ENCODE data around the gene EMC6. TPM values are rescaled to one million over a fixed set of nuclear protein-coding genes. Genes with fewer than 3 reads are reported as not detected.

Gene EMC6
- total RNA-seq, 1 donor from 2014 or later, result 18.3 TPM

DNA sequence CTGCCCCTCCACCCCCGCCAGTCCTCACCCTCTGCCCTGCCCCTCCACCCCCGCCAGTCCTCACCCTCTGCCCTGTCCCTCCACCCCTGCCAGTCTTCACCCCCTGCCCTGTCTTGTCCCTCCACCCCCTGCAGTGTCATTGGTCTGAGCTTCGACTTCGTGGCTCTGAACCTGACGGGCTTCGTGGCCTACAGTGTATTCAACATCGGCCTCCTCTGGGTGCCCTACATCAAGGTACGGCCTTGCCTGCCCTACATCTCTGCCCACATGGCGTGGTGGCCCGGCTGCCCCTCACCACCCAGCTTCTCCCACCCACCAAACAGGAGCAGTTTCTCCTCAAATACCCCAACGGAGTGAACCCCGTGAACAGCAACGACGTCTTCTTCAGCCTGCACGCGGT, 12.3 kb upstream of the EMC6 start:
- DNase-seq (ENCODE audit: low read depth in 2 of 2), result no peak

DNA sequence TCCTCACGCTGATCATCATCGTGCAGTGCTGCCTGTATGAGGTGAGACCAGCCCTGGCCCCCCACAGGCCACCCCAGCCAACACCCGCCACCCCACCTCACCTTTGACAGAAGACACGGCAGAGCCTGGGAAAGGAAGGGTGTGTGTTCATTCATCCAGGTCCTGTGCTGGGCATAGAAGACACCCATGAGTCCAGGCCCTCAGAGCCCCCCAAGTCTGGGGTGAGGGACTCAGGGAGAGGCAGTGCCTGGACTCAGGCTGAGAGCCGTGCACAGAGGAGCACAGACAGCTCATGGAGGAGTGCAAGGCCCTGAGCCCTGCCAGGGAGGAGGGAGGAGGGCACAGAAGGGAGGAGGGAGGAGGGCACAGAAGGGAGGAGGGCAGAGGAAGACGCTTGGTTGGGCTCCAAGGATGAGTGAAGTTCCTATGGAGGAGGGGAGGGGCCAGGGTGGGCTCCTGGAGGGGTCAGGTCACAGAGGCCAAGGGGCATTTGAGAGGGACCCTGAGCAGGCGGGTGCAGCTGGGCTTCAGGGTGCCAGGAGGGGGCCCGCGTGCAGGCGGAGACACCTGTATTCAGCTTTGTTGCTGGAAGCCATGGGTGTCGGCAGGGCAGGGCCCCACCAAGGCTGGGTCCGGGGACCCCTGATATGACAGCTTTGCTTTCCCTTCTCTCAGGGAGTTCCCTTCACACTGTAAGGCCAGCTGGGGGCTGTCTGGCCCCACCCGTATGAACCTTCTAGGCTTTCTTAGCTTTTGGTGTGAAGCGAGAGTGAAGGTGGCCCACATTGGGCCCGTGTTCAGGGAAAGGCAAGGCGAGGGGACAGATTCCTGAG, 11.6 kb upstream of the EMC6 start:
- no peak for DNase-seq (ENCODE audit: low read depth in 2 of 2)

DNA sequence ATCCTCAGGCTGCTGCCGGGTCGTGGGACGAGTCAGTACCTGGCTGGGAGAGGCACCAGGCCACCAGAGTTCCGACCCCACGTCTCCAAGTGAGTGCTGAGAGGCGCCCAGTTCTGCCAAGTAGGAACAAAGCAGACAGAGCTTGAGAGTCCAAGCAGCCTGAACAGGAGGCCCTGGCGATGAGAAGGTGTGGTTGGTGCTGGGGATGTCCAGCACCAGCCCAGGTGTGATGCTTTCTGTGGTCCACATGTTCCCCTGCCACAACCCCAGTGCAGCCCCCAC, 11.1 kb upstream of the EMC6 start:
- DNase-seq (ENCODE audit: low read depth in 2 of 2), result no peak

DNA sequence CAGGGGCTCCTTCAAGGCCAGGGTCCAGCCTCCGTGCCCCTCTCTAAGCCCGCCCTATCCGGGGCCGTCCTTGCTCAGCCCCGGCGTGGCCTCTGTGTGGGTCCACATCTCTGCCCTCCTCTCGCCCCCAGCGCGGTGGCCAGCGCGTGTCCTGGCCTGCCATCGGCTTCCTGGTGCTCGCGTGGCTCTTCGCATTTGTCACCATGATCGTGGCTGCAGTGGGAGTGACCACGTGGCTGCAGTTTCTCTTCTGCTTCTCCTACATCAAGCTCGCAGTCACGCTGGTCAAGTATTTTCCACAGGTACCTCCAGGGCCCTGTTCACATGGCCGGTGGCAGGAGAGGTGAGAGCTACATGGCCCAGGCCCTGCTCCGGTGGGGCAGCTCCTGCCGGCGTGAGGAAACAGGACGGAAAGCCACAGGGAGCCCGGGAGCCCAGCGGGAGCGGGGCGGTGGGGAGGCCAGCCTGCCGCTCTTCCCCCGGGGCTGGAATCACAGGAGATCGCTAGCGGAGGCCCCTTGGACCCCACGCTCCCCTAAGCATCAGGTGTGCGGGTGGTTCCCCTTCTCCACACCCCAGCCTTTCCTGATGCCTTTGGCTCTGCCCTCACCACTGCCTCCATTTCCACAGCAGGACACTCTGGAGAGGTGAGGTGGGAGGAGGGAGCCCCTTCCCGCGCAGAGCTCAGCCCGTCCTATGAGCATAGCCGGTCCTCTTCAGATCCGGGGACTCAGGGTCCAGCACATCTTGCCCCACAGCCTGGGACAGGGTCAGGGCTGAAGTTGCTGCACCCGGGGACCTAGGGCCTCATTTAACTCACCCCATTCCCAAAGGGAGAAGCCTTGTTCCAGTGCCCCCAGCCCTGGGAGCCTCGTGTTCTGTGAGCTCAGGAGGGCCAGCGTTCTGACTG, 10.5 kb upstream of the EMC6 start:
- no peak for DNase-seq (ENCODE audit: low read depth in 2 of 2)

DNA sequence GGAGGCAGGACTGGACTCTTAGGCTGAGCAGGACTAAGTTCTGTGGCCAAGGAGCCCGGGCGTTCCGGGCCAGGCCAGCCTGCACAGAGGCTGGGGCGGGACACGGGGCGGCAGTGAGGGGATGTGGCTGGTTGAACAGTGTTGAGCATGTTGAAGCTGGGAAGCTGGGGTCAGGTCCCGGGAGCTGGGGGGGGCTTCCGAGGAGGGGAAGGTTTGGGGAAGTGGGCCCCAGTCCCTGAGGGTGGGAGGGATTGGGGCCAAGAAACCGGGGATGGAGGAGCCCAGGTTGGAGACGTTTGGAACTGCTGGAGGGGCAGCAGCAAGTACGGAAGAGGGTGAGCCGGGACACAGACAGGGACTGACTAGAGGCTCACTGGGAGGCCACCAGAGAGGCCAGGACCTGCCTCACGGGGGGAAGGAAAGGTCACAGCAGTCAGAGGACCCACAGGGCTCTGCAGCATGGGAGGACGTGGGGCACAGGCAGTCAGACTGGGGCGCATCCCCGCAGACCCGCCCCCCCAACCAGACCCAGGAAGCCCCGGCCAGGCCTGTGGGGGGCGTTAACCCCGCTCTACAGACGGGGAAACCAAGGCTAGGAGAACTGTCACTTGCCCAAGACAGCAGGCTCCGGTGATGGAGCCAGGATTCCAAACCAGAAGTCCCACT, 9.7 kb upstream of the EMC6 start:
- DNase-seq (ENCODE audit: low read depth in 2 of 2), result no peak

DNA sequence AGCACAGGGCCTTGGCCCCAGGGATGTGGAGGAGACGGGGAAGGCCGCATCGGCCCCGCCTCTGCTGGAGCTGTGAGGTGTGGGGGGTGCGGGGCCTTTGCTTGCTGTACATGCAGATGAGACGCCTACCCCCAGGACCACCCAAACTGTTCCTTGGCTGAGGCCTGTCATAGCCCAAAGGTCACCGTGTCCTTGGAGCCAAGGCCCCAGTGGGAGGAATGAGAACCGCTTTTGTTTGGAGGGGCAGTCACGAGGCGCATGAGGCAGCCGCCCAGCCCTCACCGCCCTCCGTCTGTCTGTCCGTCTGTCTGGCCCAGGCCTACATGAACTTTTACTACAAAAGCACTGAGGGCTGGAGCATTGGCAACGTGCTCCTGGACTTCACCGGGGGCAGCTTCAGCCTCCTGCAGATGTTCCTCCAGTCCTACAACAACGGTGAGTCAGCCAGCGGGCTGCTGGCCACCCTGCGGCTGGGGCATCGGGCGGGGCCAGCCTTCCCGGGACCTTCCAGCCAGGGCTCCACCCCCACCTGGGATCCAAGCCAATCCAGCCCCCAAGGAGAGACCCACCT, 9.0 kb upstream of the EMC6 start:
- peak in 1 of 2 donors; percentile 81 for DNase-seq (ENCODE audit: low read depth in 2 of 2)

DNA sequence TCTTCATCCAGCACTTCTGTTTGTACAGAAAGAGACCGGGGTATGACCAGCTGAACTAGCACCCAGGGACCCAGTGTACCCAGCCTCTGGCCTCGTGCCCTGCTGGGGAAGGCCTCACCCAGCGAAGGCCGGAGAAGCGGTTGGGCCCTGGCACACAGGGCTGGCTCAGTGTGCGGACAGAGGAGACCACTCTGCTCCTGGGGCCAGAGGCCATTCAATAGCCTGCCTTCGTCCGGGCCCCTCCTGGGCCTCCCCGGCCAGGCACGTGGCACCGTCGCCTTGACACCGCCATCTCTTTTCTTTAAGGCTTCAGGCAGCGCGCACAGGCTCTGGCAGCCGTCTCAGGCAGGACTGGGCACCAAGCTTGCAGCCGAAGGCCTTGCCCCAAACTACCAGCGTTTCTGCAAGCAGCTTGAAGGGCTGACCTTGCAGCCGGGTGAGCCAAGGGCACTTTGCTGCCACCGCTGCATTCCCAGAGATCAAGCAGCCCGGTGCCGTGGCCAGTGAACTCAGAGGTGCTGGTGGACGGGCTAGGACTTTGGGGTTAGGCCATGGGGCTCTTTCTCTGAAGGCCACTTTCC, 8.2 kb upstream of the EMC6 start:
- DNase-seq (ENCODE audit: low read depth in 2 of 2), result no peak

DNA sequence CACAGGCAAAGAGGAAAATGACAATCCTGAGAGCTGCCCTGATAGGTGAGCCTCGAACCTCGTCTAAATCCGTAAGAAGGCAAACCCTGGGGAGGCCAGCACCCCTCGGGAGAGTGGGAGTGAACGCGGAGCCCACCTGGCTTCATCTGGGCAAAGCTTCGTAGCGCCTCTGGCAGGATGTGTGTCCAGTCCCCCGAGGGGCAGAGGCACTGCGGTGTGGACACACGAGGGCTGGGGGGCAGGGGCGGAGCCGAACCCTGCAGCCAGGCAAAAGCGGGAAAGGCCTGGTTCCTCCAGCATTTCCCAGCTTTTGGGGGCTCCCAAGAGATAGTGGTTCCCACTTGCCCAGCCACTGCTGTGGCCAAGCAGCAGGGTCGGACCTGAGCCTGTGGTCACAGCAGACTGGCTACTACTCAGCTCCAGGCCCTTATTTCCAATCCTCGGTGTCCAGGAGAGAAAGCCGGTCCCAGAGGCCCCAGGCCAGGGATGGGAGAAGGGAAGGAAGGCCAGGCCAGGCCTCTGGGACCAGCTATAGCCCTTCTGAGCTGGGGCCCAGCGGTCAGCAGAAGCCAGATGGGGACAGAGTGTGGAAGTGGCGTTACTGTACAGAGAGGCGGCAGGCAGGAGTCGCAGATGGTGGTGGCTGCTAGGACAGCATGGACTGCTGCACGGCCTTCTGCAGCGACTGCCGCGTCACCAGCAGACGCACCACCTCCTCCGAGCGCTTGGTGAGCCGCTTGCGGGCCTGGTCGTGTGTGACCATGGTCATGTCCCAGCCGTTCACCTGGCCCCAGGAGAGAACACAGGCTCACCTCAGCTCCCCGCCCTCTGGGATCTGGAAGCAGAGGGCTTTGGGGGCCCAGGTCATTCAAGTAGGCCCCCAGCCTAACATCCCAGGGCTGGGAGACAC, 5.3 kb upstream of the EMC6 start:
- DNase-seq (ENCODE audit: low read depth in 2 of 2), result no peak

DNA sequence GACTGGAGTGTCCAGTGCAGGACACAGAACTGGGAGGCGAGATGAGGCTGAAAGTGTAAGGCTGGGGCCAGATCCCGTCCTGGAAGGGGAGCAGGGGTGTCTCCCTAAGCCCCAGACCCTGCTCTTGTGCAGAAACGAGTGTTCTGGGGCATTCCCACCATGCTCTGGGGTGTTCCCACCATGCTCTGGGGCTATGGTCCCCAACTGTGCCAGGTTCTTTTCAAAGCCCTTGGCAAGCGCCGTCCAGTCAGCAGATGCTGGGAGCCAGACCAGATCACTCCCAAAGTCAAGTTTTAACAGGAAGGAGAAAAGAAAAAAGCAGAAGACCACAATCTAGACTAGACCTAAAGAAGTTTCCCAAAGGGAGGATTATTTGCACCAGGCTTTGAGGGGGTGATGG, 2.8 kb upstream of the EMC6 start:
- no peak for DNase-seq (ENCODE audit: low read depth in 2 of 2)

DNA sequence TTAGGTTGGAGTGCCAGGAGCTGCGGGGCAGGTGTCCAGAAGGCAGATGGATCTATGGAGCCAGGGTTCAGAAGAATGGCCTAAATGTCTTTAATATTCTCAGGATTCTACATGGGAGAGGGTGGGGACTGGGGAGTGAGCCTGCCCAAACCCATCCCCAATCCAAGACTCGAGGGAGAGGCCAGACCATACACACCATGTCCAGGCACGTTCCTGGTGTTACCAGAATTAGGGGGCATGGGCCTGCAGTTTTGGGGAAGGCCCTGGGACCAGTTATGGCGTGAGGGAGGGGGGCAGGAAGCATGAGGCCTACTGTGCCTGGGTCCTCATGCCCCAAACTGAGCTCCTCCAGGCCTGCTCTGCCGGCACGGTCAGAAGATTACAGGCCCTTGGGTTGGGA, 2.1 kb upstream of the EMC6 start:
- DNase-seq (ENCODE audit: low read depth in 2 of 2), result no peak

DNA sequence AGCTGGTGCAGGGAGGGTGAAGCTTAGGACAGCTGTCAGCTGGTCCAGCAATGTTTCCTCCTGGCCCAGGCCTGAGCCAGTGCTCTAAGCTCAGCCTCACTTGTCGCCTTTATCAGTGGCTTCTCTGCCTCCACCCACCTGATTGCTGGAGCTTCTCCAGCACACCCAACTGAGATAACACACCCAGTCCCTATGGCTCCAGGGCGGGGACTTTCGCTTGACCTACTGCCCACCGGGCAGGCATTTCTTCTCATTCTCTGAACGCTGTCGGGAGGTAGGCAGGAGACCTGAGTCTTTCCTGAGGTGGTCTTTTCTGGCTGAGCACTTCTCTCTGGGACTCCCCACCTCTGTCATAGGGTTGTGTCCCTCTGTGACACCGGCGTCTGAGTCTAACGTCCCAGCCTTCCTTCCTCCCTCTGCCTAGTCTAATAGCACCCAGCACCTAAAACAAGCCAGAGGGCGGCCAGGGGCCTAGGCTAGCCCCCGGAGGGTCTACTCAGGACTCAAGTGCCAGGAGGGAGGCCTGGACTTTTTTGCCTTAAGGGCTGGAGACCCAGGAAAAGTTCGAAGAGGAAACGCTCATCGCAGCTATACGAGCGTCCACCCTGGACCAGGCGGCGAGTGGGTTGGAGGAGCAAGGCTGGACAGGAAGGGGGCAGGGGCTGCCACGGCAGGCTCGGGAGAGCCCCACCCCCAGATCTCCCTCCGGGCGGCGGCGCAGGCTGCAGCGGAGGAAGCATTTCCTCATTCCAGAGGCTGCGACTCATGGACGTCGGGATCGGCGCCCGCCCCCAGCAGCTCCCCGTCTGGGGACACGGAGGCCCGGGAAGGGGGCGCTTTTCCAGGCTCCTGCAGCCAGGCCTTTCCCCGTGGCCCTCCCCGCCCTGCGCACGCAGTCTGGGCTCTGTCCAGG, 990 bp upstream of the EMC6 start:
- DNase-seq (ENCODE audit: low read depth in 2 of 2), result peak; percentile 92

DNA sequence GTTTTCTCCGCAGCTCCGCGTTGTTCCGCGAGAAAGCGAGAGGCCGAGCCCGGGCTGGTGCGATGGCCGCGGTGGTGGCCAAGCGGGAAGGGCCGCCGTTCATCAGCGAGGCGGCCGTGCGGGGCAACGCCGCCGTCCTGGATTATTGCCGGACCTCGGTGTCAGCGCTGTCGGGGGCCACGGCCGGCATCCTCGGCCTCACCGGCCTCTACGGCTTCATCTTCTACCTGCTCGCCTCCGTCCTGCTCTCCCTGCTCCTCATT, 404 bp downstream of the EMC6 start:
- DNase-seq (ENCODE audit: low read depth in 2 of 2), result no peak

DNA sequence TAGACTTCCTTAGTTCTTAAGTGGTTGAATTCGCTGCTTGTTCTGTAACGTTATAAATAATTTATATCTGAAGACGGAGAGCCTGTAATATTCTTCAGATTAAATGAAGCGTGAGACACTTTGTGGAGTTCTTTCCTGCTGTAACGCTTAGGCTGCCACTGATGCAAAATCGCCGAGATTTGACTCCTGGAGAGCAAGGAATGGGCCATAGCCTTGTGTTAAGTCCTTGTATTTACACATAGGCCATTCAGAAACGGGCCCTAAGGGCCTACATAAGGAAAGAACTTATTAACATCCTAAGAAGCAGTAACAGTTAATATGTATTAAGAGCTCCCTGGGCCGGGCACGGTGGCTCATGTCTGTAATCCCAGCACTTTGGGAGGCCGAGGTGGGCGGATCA, 936 bp downstream of the EMC6 start:
- DNase-seq (ENCODE audit: low read depth in 2 of 2), result no peak

DNA sequence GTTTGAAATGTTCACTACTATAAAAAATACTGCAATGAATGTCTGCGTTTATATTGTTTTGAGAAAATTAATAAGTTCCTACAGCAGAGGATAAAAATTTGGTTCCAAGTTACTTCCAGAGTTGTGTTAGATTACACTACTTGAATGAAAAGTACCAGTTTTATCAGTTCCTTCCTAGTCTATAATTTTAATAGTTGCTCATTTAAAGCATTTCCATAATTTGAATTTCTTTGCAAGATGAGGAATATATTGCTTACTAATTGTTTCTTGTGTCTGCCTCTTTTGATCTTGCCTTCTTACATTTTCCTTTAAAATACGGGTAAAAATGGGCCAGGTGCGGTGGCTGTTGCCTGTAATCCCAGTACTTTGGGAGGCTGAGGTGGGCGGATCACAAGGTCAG, 4.0 kb downstream of the EMC6 start:
- DNase-seq (ENCODE audit: low read depth in 2 of 2), result no peak

DNA sequence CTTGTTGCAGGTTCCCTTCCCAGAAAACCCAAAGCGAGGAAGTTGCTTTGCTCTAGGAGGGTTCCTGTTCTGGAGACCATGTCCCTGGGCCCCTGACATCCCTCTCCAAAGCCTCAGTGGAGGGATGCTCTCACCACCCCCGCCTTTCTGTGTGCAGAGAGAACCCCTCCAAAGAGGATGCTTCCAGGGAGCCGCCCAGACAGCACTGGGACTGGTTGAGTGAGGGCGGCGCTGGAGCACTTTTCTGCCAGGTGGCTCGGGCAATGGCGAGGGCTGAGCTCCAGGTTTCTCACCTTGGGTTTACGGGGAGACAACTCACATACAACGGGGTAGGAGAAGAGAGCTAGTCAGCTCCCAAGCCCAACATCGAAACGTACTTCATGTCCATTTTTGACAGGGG, 7.3 kb downstream of the EMC6 start:
- DNase-seq (ENCODE audit: low read depth in 2 of 2), result no peak

DNA sequence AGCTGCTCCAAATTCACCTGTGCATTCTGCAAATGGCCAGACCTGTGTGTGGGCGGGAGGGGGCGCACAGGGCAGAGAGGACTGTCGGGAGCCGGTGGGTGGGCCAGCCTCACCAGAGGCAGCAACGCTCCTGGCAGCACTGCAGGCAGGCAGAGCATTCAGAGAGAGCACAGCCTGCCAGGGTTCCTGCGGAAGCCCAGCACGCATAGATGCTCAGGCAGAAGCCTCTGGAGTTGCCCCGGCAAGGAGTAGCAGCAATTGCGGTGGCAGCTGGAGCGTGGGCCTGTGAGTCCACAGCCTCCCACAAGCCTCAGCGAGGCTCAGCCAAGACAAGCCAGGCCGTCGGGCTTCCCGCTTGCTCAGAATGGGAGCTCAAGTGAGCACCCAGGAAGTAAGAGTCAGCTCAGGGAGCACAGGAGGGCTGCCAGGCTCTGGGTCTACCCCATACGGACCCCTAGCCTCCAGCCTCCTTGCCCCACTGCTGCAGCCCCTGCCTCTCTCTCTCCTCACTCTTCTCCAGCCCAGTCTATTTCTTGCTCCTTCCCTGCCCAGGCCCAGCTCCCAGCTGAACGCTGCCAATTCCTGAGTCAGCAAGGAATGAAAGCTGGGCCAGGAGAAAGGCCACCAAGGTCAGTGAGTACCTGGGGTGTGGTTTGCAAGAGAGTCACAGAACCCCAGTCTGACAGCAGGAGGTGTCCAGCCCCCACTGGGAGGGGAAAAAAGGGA, 9.6 kb downstream of the EMC6 start:
- DNase-seq (ENCODE audit: low read depth in 2 of 2), result no peak

DNA sequence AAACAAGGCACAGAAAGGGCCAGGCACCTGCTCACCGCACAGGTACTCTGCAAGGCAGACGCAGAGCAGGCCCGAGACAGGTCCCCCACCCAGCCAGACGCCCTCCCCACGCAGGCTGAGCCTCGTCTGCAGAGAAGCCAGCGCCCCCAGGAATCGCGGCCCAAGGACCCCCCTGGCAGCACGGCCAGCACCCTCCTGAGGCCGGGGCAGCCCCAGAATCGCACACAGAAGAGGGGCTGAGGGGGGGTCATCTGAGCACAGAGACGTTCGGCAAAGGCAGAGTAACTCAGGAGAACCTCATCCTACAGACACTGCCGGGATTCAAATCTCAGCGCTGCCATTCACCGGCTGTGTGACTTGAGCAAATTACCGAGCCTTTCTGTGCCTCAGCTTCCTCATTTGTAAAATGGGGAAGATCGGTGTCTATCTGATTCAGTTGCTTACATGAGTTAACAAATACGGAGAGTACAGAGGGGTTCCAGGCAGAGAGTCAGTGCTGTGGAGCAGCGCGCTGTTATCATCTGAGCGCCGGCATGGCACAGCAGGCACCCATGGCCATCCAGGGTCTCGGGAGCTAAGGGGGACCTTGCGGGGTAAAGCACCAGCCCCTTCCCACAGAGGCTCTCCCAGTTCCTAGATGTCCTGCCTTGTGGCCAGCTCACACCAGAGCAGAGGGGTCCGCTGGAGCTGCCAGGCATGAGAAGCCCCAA, 10.4 kb downstream of the EMC6 start:
- no peak for DNase-seq (ENCODE audit: low read depth in 2 of 2)

DNA sequence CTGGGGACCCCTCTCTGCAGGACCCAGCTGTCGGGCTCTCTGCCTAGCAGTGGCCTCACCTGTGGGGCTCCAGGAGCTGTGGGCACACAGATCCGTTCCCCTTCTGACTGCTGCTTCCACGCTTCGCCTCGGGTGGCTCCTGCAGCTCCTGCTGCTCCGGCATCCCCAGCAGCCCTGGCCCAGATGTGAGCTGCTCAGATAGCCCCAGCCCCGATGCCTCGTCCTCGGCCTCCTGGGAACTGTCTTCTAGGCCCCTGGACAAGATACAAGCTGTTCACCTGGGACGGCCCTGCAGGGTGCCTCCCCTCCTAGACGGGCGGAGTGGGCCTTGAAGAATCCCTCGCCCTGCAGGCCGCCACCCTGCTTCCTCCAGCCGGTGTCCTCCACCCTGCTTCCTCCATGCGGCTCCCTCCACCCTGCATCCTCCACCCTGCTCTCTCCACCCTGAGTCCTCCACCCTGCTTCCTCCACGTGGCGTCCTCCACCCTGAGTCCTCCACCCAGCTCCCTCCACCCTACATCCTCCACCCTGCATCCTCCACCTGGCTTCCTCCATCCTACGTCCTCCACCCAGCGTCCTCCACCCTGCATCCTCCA, 11.0 kb downstream of the EMC6 start:
- DNase-seq (ENCODE audit: low read depth in 2 of 2), result no peak

Data from lung microvascular endothelial cell (primary cell).